Activated CD8-positive, alpha-beta memory T cell treated with anti-CD3 and anti-CD28 coated beads, Interleukin-2, amount 10 ng/mL, durations not matched to agents 7 days and 5 days (primary cell): ENCODE results near the gene PANX1. TPM values are rescaled to one million over a fixed set of nuclear protein-coding genes. Genes with fewer than 3 reads are reported as not detected.

Experiments used
- ATAC-seq: fragments of 150-1000 bp; cut with Tn5 transposase; one replicate; pipeline ENCODE4 v1.10.0; 2021; ENCODE audit warnings: moderate library complexity
- CTCF ChIA-PET: fragments of 350-600 bp; sonication (Branson Sonifier 250); formaldehyde crosslinking; loops from one replicate; lab custom pipeline; 2021; ENCODE audit warnings: antibody characterized with exemption; lab: Charles Lee
- DNase-seq: peaks from one replicate; pipeline ENCODE4 v3.0.0-alpha.2; 2020
- H3K27ac Mint-ChIP-seq: one replicate; pipeline ENCODE4 v1.8.0; 2021; ENCODE audit warnings: mild to moderate bottlenecking, mixed read lengths
- H3K27me3 Mint-ChIP-seq: one replicate; pipeline ENCODE4 v1.8.0; 2021; ENCODE audit warnings: mixed read lengths
- H3K36me3 Mint-ChIP-seq: one replicate; pipeline ENCODE4 v1.8.0; 2021; ENCODE audit warnings: mild to moderate bottlenecking, mixed read lengths
- H3K4me1 Mint-ChIP-seq: one replicate; pipeline ENCODE4 v1.8.0; 2021; ENCODE audit warnings: mixed read lengths
- H3K4me3 Mint-ChIP-seq: one replicate; pipeline ENCODE4 v1.8.0; 2021; ENCODE audit warnings: mild to moderate bottlenecking, moderate library complexity, mixed read lengths
- H3K9me3 Mint-ChIP-seq: one replicate; pipeline ENCODE4 v1.8.0; 2022; ENCODE audit warnings: low read depth, mixed read lengths
- total RNA-seq, 2 experiments: library from RNA; stranded (reverse); gene quantifications; one replicate each; pipeline ENCODE4 v1.2.3, GENCODE V29; 2021

PANX1 gene
- total RNA-seq, 2 experiments from 2014 or later = 9.4 to 13.0 TPM

GRCh38 chr11:94224078-94224477, 95.4 kb downstream of the PANX1 start:
- DNase-seq (no peak), ATAC-seq (no peak)
- no peak overlapping the region for H3K4me3 Mint-ChIP-seq
- peaks cover 5% of the 10 kb centered on the region for H3K9me3 Mint-ChIP-seq
- CTCF ChIA-PET = no interaction called here
- H3K4me1 Mint-ChIP-seq = no peaks in the 10 kb centered on the region
- H3K27me3 Mint-ChIP-seq = no peaks in the 10 kb centered on the region
- H3K27ac Mint-ChIP-seq = no peak overlapping the region
- no peaks in the 10 kb centered on the region for H3K36me3 Mint-ChIP-seq

Other genes with a start within 250 kb of the PANX1 start
- not detected for gene HEPHL1, start 107.5 kb upstream of the PANX1 start, total RNA-seq
- gene IZUMO1R, start 175.7 kb downstream of the PANX1 start, total RNA-seq = not detected